H1 (cell line): ENCODE data around the gene WDR19. TPM values are rescaled to one million over a fixed set of nuclear protein-coding genes. Genes with fewer than 3 reads are reported as not detected.

Experiments
- CBX5 ChIP-seq: fragments of 300-800, 300-1000 bp; sonication (generic); IDR thresholded peaks from 2 replicates; pipeline ENCODE4 v1.7.1; 2016; ENCODE audit warnings: antibody characterized with exemption, low read length, low read depth
- CHD7 ChIP-seq: fragments of 300-600 bp; sonication (generic); IDR thresholded peaks from 2 replicates; pipeline ENCODE4 v1.7.1; 2012; ENCODE audit warnings: low read length, moderate library complexity, mild to moderate bottlenecking, inconsistent platforms; ENCODE audit not compliant: insufficient replicate concordance
- POLR2AphosphoS5 ChIP-seq: IDR thresholded peaks from 2 replicates; pipeline ENCODE4 v1.6.1; 2011; ENCODE audit warnings: low read depth, low read length
- SIRT6 ChIP-seq: IDR thresholded peaks from one replicate; pipeline ENCODE4 v1.7.1; 2012; ENCODE audit warnings: low read length, inconsistent platforms
- SUZ12 ChIP-seq: fragments of 200-600 bp; sonication (generic); IDR thresholded peaks from 2 replicates; pipeline ENCODE4 v1.6.1; 2012; ENCODE audit warnings: mild to moderate bottlenecking, inconsistent platforms, low read length, moderate library complexity, mixed read lengths
- polyA plus RNA-seq, 7 experiments: library from polyadenylated mRNA; depleted of rRNA in 3 of 7; stranded (reverse) in 5 of 7; unstranded in 2 of 7; fragments of >200 nt in 5 of 7; fragments of 200-250 nt in 2 of 7; gene quantifications; 1 replicate in 5 of 7; 2 replicates in 1 of 7; 4 replicates in 1 of 7; pipeline versions ENCODE4 v1.2.1 to v1.2.3, GENCODE V29; 2011 to 2013; ENCODE audit warnings: missing spikeins in 2 of 7, mixed read lengths in 2 of 7
- total RNA-seq: library from RNA; stranded (reverse); fragmentation: NEBNext Ultra II Directional; extraction: Animal tissue kit (Norgen Biotek cat#: 25700); gene quantifications from 2 replicates; pipeline ENCODE4 v1.2.1, GENCODE V29; 2021

The WDR19 gene
- total and polyA plus RNA-seq, 2 of the 8 experiments (the other 6 are each of a cell fraction or from before 2014, with no cell fraction given): 22.2 to 23.3 TPM

- TF ChIP-seq CHD7: no peak
- no peak for TF ChIP-seq SIRT6
- no peak for TF ChIP-seq POLR2AphosphoS5
- TF ChIP-seq SUZ12: no peak
- TF ChIP-seq CBX5: no peak
Measured at GRCh38 chr4:39146211-39146610, 36.1 kb upstream of the WDR19 start (continued).
